Eye (tissue), 1 donor: Measurements from ENCODE around the gene ERCC8.
"Not testable (repeated sequence)": the region's sequence is repeated elsewhere in the genome, so short reads cannot be mapped to it uniquely, and the experiment has no call there.

Source experiments
- DNase-seq: peaks from one replicate; pipeline ENCODE4 v3.0.0-alpha.2; 2015

ERCC8 gene, protein sequence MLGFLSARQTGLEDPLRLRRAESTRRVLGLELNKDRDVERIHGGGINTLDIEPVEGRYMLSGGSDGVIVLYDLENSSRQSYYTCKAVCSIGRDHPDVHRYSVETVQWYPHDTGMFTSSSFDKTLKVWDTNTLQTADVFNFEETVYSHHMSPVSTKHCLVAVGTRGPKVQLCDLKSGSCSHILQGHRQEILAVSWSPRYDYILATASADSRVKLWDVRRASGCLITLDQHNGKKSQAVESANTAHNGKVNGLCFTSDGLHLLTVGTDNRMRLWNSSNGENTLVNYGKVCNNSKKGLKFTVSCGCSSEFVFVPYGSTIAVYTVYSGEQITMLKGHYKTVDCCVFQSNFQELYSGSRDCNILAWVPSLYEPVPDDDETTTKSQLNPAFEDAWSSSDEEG

DNA sequence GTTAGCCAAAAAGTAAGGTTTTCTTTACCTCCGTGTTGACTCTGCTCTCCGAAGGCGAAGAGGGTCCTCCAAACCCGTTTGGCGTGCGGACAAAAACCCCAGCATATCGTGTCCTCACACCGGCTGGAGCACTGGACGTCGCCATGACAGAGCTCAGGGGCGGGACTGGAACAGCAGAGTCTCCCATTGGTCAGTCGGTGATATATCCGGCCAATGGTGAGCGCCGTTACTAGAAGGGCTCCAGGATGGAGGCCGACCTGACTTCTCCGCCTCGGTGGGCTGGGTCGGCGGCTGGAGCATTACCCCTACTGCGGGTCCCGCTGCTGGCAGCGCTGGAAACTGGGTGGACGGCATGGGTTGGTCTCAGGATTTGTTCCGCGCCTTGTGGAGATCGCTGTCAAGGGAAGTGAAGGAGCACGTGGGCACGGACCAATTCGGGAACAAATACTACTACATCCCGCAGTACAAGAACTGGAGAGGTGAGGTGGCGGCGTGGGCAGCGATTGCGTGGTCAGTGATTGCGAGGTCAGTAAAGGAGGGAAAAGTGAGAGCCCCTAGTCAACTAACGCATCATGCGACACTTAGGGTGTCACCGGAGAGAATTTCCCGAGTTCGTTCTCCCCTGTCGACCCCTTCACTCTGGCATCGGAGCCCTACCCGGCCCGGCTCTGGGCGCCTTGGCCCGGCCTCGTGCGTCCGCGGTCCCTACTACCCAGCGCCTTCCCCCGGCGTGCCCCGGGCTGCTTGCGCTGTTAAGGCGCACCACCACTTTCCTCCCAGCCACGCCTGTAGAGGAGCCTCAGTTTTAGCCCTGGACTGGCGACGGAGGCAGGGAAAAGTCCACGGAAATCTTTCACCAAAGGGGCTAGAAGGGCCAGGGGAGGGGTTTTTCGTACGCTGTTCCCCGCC lies at the start of gene ERCC8, which contains the start of gene NDUFAF2:
ERCC8 (minus strand) TSS at position 167 of the 909 bp plus-strand sequence; CDS start at position 105, 62 bp downstream.
NDUFAF2 (plus strand) TSS at position 302 of the 909 bp plus-strand sequence; CDS start at position 353, 51 bp downstream.
- DNase-seq = peak; percentile 99

DNA sequence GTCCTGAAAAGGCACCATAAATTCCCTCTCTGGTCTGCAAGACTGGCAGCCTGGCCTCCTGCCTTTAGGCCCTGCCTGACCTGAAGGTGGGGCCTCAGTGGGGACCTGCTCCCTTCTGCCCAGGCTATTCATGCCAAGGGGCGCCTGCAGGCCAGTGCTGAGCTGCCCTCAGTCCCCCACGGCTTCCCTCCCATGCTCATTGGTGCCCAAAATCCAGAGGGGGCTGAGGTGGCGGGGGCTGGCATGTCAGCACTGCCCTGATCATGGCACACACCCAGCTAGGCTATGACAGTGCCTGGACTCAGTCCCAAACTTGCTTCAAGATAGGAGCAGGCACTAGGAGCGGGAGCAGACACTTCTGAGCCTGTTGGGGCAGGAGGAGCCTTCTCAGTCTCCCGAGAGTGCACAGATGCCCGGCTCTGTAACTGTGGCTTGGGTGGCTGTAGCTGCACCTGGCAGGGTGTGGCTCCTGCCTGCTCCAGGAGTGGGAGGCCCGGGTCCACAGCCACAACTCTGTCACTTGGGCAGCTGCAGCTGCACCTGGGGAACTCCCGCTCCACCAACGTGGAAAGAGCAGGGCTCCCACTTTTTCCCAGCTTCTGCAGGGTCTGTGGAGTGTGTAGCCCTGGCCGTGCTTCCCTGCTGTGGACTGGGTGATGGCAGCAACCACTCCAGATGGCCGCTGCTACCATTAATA lies 49.2 kb upstream of the ERCC8 start:
- no peak for DNase-seq

DNA sequence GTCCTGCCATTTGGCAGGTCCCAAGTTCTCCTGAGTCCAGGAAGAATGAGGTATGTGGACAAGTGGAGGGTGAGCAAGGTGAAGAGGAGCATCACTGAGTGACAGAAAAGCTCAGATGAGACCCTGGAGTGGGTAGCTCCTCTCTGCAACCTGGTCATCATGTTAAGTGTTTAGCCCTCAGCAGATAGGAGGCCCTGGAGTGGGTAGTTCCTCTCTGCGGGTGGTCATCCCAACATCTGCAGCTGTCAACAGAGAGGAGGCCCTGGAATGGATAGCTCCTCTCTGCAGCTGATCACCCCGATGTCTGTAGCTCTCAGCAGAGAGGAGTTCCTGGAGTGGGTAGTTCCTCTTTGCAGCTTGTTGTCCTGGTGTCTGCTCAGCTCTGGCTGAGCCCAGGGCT lies 48.6 kb upstream of the ERCC8 start:
- no peak for DNase-seq

DNA sequence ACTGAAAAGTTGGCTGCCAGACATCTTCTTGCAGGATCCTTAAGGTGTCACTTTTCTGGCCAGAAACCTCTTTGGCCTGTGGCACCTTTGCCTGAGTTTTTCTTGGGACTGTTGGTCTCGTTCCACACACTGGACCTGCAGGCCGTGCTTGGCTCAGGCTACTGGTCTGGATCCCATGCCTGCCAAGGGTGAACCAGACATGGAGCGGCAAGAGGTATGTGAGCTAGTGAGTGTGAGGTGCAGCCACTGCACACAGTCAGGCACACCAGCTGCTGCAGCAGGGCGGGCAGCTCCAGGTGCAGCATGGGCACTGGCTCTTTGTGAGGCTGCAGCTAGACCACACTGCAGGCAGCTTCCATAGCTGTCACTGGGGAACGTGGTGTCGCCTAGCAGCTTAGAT lies 48.0 kb upstream of the ERCC8 start:
- no peak for DNase-seq

DNA sequence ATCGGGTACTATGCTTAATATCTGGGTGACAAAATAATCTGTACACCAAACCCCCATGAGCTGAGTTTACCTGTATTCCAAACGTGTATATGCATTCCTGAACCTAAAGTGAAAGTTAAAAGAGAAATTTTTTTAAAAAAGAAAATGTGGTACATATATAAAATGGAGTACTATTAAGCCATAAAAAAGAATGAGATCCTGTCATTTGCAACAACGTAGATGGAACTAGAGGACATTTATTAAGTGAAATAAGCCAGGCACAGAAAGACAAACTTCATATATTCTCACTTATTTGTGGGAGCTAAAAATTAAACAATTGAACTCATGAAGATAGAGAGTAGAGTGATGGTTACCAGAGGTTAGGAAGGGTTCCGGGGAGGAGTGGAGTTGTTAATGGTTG lies 44.9 kb upstream of the ERCC8 start:
- DNase-seq = no peak

DNA sequence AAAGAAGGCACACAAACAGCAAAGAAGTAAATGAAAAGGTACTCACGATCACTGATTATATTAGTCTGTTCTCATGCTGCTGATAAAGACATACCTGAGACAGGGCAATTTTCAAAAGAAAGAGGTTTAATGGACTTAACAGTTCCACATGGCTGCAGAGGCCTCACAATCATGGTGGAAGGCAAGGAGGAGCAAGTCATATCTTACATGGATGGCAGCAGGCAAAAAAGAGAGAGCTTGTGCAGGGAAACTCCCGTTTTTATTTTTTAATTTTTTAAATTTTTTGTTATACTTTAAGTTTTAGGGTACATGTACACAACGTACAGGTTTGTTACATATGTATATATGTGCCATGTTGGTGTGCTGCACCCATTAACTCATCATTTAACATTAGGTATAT lies 37.3 kb upstream of the ERCC8 start:
- not testable (repeated sequence) for DNase-seq

DNA sequence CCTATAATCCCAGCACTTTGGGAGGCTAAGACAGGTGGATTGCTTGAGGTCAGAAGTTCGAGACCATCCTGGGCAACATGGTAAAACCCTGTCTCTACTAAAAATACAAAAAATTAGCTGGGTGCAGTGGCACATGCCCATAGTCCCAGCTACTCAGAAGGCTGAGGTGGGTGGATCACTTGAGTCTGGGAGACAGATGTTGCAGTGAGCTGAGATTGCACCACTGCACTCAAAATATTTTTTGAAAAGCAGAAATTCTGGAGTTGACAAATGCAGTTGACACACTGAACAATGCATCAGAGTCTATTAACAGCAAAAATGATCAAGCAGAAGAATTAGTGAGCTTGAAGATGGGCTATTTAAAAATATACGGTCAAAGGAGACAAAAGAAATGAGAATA lies 35.6 kb upstream of the ERCC8 start:
- DNase-seq = no peak

DNA sequence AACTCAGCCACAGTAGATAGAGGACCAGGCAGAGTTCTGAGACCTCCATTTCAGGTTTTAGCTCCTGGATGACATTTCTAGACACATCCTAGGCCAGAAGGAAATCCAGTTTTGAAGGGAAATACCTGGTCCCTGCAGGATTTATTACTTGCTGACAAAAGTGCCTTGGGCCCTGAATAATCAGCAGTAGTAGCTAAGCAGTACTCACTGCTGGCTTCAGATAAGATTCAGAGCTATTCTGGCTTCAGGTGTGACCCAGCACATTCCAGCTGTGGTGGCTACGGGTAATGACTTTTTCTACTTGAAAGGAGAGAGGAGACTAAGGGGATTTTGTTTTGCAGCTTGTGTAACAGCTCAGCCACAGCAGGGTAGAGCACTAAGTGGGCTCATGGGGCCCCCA lies 34.1 kb upstream of the ERCC8 start:
- no peak for DNase-seq

DNA sequence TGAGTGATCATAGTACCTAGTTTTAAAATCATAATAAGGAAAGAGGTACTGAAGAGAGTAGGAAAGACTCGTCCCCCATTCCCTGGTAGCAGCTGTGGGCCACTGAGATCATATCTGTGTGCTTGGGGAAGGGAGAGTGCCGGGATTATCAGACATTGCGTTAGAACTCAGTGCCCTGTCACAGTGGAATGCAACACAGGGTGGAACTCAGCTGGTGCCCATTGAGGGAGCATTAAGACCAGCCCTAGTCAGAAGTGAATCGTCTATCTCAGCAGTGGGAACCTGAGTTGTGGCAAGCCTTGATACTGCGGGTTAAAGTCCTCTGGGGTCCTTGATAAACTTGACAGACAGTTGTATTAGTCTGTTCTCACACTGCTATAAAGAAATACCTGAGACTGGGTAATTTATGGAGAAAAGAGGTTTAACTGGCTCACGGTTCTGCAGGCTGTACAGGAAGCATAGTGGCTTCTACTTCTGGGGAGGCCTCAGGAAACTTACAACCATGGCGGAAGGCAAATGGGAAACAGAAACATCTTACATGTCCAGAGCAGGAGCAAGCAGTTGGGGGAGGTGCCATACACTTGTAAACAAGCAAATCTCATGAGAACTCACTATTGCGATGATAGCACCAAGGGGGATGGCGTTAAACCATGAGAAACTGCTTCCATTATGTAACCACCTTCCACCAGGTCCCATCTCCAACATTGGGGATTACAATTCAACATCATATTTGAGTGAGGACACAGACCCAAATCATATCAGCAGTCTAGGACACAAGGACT lies 33.3 kb upstream of the ERCC8 start:
- no peak for DNase-seq

DNA sequence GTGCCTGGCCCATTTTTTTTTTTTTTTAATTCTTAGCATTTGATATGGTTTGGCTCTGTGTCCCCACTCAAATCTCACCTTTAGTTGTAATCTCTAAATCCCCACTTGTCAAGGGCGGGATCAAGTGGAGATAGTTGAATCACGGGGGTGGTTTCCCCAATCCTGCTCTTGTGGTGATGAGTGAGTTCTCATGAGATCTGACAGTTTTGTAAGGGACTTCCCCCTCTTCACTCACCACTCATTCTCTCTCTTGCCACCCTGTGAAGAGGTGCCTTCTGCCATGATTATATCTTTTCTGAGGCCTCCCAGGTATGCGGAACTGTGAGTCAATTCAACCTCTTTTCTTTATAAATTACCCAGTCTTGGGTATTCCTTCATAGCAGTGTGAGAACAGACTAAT lies 27.4 kb upstream of the ERCC8 start:
- DNase-seq = no peak

DNA sequence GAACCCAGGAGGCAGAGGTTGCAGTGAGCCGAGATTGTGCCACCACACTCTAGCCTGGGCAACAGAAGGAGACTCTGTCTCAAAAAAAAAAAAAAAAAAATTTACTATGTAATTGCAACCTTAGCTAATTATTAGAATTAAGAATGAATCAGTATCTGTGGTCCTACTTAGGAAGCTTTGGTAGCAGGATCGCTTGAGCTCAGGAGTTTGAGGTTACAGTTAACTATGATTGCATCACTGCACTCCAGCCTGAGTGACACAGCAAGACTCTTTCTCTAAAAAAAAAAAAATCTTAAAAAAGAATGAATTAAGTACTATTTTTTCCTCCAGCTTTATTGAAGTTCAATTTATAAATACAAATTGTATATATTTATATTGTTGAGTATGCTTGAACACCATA lies 16.8 kb upstream of the ERCC8 start:
- no peak for DNase-seq

DNA sequence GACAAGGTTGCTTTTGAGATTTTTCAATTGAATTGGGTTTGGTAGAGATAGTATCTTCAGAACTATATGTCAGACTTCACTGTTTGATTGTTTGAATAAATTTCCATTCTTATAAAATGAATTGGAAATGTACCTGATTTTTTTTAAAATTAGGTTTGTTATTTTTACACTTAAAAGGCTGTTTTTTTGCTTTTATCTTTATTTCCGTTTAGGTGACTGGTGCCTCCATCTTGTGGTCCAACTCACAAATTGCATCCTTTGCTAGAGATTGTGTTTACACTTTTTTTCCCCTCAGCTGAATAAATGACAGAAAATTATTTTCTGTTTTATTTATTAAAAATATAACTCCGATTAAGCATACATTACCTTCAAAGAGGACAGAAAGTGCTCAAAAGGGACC lies 15.7 kb upstream of the ERCC8 start:
- peak; percentile 13 for DNase-seq

DNA sequence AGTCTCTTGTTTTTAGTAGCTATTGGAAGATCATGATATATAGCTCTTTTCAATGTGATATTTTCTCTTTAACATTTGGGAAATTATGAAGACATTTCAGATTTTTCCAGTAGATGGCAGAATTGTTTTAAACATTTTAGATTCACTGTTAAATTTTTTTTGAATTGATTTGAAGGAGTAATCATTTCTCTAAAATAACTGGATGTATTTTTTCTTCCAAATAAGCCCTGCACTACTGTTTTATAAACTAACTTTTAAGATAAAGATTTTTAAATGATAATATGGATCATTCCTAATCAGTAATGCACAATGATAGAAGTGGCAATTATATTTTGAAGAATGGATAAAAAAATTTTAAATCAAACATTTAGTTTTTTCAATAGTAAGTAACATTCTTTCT lies 14.3 kb upstream of the ERCC8 start:
- DNase-seq = peak; percentile 61

DNA sequence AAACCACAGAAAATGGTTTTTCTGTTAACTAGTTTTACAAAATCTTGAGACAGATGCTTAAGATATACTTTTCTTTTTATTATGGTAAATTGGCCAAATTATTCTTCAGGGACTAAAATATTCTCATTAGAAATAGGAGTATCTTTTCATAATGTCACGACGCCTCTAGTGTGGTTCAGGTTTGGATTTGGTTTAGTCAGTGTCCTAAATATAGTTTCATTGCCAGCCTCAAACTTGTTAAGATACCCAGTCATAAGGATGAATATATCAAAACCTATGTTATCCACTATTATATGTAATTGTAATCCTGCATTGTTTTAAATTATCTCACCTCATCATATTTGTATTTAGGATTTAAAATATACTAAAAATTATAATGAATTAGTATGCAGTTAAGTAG lies 13.8 kb upstream of the ERCC8 start:
- no peak for DNase-seq

DNA sequence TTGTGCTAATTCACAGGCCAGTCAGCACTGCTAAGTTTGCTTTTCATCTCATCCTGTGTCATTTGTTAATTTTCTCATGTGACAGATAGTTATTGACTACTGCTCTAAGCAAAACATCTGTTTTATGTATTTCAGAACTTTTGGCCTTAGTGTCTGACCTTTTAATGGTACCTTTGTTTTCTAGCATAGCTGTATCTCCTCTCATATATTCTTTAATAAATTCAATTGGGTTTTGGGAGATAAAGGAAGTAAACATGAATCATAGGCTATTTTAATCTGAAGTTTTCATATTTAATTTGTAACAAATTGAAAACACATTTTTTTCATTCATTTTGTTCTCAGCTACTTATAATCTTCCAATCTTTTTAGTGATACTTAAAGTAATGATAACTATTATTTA lies 13.2 kb upstream of the ERCC8 start:
- DNase-seq = no peak

DNA sequence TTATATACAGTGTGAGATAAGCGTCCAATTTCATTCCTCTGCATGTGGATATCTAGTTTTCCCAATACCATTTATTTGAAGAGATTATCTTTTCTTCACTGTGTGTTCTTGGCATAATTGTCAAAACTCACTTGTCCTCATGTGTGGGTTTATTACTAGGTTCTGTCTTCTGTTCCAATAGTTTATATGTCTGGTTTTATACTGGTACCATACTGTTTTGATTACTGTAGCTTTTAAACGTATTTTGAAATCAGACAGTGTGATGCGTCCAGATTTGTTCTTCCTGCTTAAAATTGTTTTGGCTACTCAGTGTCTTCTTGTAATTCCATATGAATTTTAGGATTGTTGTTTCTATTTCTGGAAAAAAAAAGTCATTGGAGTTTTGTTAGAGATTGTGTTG lies 10.4 kb upstream of the ERCC8 start:
- no peak for DNase-seq

DNA sequence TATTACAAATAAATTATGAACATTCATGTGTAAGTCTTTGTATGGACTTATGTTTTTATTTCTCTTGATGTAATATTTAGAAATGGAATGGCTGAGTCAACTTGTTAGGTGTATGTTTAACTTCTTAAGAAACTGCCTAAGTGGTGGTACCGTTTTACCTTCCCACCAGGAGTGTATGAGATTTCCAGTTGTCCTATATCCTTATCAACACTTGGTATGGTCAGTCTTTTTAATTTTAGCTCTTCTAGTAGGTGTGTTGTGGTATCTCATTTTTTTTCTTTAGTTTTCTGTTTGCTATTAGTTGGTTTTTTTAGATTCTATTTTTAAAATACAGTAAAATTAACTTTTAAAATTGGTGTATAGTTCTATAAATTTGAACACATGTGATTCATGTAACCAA lies 3.9 kb upstream of the ERCC8 start:
- DNase-seq = no peak

DNA sequence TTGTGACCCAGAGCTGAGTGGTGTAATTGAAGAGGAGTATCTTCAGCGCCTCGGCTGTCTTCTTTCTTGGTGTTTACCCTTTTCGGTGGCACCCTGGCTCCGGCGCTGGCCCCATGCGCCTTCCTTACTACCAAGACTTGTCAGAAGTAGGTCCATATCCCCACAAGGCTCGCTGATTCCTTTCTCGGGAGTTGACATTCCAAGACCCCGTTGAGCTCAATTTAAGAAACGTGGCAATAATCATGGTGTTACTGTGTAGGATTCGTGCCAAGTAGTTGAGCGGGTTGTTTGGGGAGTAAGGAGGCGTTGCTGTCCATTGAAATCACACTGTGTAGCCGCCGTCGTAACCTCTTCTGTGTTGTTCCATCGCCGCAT lies 930 bp upstream of the ERCC8 start:
- DNase-seq = peak; percentile 78

DNA sequence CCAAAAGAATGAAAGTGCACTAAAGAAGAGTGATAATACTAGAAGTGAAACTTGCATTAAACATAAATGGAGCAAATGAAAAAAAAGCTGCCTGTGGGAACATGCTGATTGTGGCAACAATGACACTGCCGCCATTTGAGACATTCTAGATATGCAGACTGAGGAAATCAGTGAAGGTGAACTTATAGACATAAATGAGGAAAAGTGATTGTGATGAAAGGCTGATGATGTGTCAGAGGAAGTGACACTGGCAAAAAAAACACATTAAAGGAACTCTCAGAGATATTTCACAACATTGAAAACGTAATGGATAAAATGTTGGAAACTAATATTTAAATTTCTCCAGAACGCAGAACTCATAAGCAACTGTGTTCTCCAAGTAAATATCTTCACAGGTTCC lies 1.2 kb downstream of the ERCC8 start:
- DNase-seq = no peak

DNA sequence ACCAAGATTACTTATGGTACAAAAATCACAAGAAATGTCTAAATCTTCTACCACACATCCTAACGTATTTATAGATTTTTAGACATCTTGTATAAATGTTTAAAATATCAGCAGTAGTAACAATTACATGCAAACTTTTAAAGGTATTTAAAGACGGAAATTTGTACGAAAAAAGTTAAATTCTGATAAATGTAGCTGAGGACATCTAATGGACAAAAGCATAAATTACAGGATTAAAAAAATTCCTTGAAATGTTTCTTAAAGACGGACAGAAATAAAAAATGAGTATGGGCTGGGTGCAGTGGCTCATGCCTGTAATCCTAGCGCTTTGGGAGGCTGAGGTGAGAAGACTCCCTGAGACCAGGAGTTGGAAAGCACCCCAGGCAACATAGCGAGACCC lies 15.8 kb downstream of the ERCC8 start:
- DNase-seq = no peak

DNA sequence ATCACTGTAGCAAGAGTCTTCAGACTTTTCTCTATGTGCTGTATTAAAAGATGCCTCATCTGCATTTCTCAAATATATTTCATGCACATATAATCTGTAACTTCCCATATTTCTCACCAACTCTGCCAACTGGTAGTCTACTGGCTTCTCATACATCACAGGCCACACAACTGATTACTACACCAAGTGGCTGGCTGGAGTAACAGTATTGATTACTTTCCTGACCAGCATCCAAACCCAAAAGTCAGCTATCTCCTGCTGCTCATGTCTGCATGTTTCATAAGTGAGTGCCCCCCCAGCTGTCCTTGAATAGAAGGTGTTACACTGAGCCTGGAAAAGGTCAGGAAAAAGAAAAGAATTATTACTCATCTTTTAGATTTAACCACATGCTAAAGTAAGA lies 17.4 kb downstream of the ERCC8 start:
- no peak for DNase-seq

DNA sequence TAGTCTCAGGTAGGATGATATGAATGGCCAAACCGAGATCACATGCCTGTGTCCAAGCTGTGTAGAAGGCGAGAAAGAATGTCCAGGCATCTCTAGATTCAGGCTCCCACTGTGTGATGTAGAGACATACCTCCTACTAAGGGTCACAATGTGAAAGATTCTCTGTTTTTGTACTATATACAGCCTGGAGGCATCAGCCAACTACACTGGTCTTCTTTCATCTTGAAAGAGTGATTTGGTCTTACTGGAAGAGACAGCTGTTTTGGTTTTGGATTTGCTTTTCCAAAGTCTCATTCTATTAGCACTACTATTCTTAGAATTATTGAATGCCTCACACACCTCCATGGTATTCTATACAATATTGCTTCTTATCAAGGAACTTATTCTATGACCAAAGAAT lies 26.4 kb downstream of the ERCC8 start:
- DNase-seq = no peak

DNA sequence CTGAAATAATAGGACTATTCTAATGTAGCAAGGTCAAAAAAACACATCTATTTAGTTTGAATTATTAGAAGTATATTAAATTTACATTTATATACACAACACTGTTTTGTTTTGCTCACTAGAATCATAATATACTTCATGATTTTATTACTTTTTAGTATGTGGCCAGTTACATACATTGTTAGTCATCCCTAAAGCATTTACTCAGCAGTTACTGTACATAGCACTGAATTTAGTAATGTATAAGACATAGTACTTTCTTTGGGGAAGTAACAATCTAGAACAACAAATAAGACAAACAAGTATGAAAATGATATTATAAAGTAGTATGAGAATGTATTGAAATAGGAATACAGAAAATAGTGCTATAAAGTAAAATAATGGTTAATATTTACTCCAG lies 28.2 kb downstream of the ERCC8 start:
- no peak for DNase-seq
